Breast epithelium (tissue), 4 donors: ENCODE results near the gene CFAP107. TPM values are rescaled to one million over a fixed set of nuclear protein-coding genes. Genes with fewer than 3 reads are reported as not detected.

Source experiments
- DNase-seq, 2 donors: peaks; one replicate each; pipeline ENCODE4 v3.0.0-alpha.2; 2019; ENCODE audit warnings: low spot score in 2 of 2
- H3K27ac ChIP-seq, 2 donors: fragments of 200-600 bp; sonication (generic) in 1 of 2; one replicate each; pipeline ENCODE4 v1.5.1; 2016 to 2019; ENCODE audit warnings: mild to moderate bottlenecking in 1 of 2
- H3K27me3 ChIP-seq, 2 donors: fragments of 200-600 bp; sonication (generic) in 1 of 2; one replicate each; pipeline versions ENCODE4 v1.5.1 to v1.6.0; 2017 to 2019; ENCODE audit warnings: control low read depth in 1 of 2, mild to moderate bottlenecking in 1 of 2
- H3K36me3 ChIP-seq: fragments of 200-600 bp; one replicate; pipeline ENCODE4 v1.5.1; 2019
- H3K4me1 ChIP-seq, 2 donors: fragments of 200-600 bp; sonication (generic); one replicate each; pipeline ENCODE4 v1.5.1; 2016 to 2019; ENCODE audit warnings: control low read depth in 1 of 2
- H3K4me3 ChIP-seq, 3 donors: fragments of 200-600 bp; sonication (generic); 1 replicate in 2 of 3; 2 replicates in 1 of 3; pipeline ENCODE4 v1.5.1; 2016 to 2019; ENCODE audit warnings: mild to moderate bottlenecking in 3 of 3, moderate library complexity in 2 of 3
- H3K9me3 ChIP-seq, 2 donors: fragments of 200-600 bp; sonication (generic) in 1 of 2; one replicate each; pipeline ENCODE4 v1.5.1; 2016 to 2019; ENCODE audit warnings: control low read depth in 1 of 2
- CTCF ChIP-seq, 3 donors: fragments of 450-650 bp; IDR thresholded peaks; one replicate each; pipeline ENCODE4 v1.5.1; 2016 to 2017; ENCODE audit warnings: antibody characterized with exemption in 3 of 3, mild to moderate bottlenecking in 3 of 3, moderate library complexity in 3 of 3
- POLR2A ChIP-seq: fragments of 450-650 bp; IDR thresholded peaks from one replicate; pipeline ENCODE4 v1.6.1; 2016; ENCODE audit warnings: antibody characterized with exemption, mild to moderate bottlenecking, moderate library complexity
- POLR2AphosphoS5 ChIP-seq, 3 donors: sonication (generic); formaldehyde crosslinking; IDR thresholded peaks; one replicate each; pipeline ENCODE4 v1.6.1; 2017; ENCODE audit warnings: antibody characterized with exemption in 3 of 3
- intact Hi-C: fragments of 100-400 bp; cut with DNase I; formaldehyde crosslinking; loops from one replicate; pipeline ENCODE4 v1.15.1; 2023; ENCODE audit warnings: low total_unique reads
- total RNA-seq, 3 donors: library from RNA; depleted of rRNA; stranded (reverse); fragments of >200 nt; gene quantifications; one replicate each; pipeline ENCODE4 v1.1.0, GENCODE V29; 2016

The CFAP107 gene
- total RNA-seq, 3 donors from 2014 or later, result not detected

GRCh38 chr1:12771186-12771585, 25.2 kb downstream of the CFAP107 start:
- TF ChIP-seq CTCF (IDR thresholded peaks at IDR 0.05), result no peak
- no peak for TF ChIP-seq POLR2A
- no peak for TF ChIP-seq POLR2AphosphoS5 (IDR thresholded peaks at IDR 0.05)
- Histone ChIP-seq H3K4me3 (no peak overlapping the region), H3K9me3 (no peaks in the 10 kb centered on the region), H3K27me3 (no peaks in the 10 kb centered on the region), H3K36me3 (no peaks in the 10 kb centered on the region), H3K4me1 (no peaks in the 10 kb centered on the region), H3K27ac (no peak overlapping the region)
- no peak for DNase-seq
- intact Hi-C loops, result no loop called here

- no peaks in the 10 kb centered on the region for H3K4me1 ChIP-seq
- H3K9me3 ChIP-seq, result no peaks in the 10 kb centered on the region
- TF ChIP-seq POLR2AphosphoS5 (IDR thresholded peaks at IDR 0.05), result no peak
- TF ChIP-seq POLR2A, result no peak
- no peak for TF ChIP-seq CTCF (IDR thresholded peaks at IDR 0.05)
- H3K27ac ChIP-seq, result no peak overlapping the region
- no peaks in the 10 kb centered on the region for H3K27me3 ChIP-seq
- no peak overlapping the region for H3K4me3 ChIP-seq
- intact Hi-C loops, result no loop called here
- DNase-seq, result no peak
- no peaks in the 10 kb centered on the region for H3K36me3 ChIP-seq
These were observed 26.5 kb downstream of the CFAP107 start for GRCh38 chr1:12772520-12772919.

DNA sequence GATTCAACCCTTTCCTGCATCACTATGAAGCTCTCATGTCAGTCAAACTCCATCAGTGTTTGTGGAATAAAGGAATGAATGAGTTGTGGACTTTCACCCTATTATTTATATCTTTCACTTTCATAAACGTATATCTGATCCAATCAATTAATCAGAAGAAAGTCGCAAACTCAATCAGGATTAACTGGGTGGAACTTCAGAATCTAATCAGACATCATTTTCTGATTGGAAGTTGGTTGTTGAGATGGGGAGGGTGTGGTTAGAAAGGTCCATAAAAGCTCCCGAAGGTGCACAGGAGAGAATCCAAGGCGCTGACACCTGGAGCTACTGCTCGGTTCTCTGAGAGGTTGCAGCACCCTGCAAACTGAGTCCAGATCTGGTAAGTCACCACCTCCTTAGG, 27.4 kb downstream of the CFAP107 start, which contains the start of gene PRAMEF12:
TSS of gene PRAMEF12 (plus strand) at position 301 of the 400 bp plus-strand sequence. CDS start 1,130 bp downstream, outside the sequence.
- H3K4me1 ChIP-seq, result no peaks in the 10 kb centered on the region
- H3K36me3 ChIP-seq, result no peaks in the 10 kb centered on the region
- no peak within 1 kb of the TSS for H3K27ac ChIP-seq
- H3K27me3 ChIP-seq, result no peaks in the 10 kb centered on the region
- no peaks in the 10 kb centered on the region for H3K9me3 ChIP-seq
- intact Hi-C loops, result no loop called here
- H3K4me3 ChIP-seq, result no peak within 1 kb of the TSS
- DNase-seq, result no peak
- TF ChIP-seq CTCF (IDR thresholded peaks at IDR 0.05) (no peak), POLR2AphosphoS5 (IDR thresholded peaks at IDR 0.05) (no peak), POLR2A (no peak)

DNA sequence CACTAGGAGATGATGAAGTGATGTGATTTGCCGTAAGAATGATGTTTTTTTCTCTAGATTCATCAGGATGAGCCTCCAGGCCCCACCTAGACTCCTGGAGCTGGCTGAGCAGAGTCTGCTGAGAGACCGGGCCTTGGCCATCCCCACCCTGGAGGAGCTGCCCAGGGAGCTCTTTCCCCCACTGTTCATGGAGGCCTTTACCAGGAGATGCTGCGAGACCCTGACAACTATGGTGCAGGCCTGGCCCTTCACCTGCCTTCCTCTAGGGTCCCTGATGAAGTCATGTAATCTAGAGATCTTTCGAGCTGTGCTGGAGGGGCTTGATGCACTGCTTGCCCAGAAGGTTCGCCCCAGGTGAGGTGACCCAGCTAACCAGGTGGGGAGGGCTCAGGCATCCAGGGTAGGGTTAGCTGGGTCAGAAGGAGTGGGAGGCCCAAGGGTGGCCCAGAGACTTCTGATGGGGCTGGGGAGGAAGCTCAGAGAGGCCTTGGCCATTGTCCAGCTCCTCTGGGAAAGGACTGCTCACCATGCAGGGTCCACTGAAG, 28.9 kb downstream of the CFAP107 start:
- Histone ChIP-seq H3K27me3 (no peaks in the 10 kb centered on the region), H3K4me3 (no peak overlapping the region), H3K36me3 (no peaks in the 10 kb centered on the region), H3K4me1 (no peaks in the 10 kb centered on the region), H3K27ac (no peak overlapping the region), H3K9me3 (no peaks in the 10 kb centered on the region)
- TF ChIP-seq CTCF (IDR thresholded peaks at IDR 0.05), result no peak
- TF ChIP-seq POLR2AphosphoS5 (IDR thresholded peaks at IDR 0.05), result no peak
- no peak for TF ChIP-seq POLR2A
- no peak for DNase-seq
- intact Hi-C loops, result no loop called here

- DNase-seq, result no peak
These were observed 29.4 kb downstream of the CFAP107 start for GRCh38 chr1:12775443-12775842.

More at GRCh38 chr1:12775443-12775842, 29.4 kb downstream of the CFAP107 start:
- Histone ChIP-seq H3K27ac (no peak overlapping the region), H3K9me3 (no peaks in the 10 kb centered on the region), H3K4me1 (no peaks in the 10 kb centered on the region), H3K4me3 (no peak overlapping the region), H3K36me3 (no peaks in the 10 kb centered on the region), H3K27me3 (no peaks in the 10 kb centered on the region)
- TF ChIP-seq POLR2A (no peak), POLR2AphosphoS5 (IDR thresholded peaks at IDR 0.05) (no peak), CTCF (IDR thresholded peaks at IDR 0.05) (no peak)
- intact Hi-C loops, result no loop called here
